Panc1 (cell line): Measurements from ENCODE around the gene ROR1.

ENCODE experiments used
- SIN3A ChIP-seq: IDR thresholded peaks from 2 replicates; pipeline ENCODE4 v1.6.1; 2012; ENCODE audit warnings: low read depth, mild to moderate bottlenecking, low read length, moderate library complexity, borderline replicate concordance; ENCODE audit not compliant: insufficient read depth
- TF ChIP-seq, protein P1 (sequence below): fragments of 450-650 bp; IDR thresholded peaks from 2 replicates; pipeline ENCODE4 v1.5.1; 2017; ENCODE audit warnings: mild to moderate bottlenecking

DNA sequence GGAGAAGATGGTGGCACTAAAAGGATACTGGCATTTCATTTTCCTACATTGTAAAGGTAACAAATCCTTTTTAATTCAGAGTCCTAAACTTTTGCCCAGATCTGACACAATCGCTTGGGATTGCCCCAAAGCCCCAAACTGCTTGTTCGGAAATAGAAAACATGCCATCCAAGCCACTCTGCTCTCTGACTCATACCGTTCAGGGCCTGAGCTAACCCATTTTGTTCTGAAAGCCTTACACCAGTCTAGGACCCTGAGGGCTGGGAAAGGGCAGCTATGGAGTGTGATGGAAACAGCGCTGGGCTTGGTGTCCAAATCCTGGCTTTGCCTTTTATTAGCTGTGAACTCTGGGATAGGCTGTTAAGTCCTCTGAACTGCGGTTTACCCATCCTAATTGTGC, 270.2 kb downstream of the ROR1 start:
- TF ChIP-seq SIN3A = no peak
- TF ChIP-seq, protein P1, sequence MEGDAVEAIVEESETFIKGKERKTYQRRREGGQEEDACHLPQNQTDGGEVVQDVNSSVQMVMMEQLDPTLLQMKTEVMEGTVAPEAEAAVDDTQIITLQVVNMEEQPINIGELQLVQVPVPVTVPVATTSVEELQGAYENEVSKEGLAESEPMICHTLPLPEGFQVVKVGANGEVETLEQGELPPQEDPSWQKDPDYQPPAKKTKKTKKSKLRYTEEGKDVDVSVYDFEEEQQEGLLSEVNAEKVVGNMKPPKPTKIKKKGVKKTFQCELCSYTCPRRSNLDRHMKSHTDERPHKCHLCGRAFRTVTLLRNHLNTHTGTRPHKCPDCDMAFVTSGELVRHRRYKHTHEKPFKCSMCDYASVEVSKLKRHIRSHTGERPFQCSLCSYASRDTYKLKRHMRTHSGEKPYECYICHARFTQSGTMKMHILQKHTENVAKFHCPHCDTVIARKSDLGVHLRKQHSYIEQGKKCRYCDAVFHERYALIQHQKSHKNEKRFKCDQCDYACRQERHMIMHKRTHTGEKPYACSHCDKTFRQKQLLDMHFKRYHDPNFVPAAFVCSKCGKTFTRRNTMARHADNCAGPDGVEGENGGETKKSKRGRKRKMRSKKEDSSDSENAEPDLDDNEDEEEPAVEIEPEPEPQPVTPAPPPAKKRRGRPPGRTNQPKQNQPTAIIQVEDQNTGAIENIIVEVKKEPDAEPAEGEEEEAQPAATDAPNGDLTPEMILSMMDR = no peak
